KOPT-K1 (cell line): ENCODE data around the gene STARD8.

Experiments used
- H3K27ac ChIP-seq: fragments of 200-600 bp; sonication (generic); 2 replicates; pipeline ENCODE4 v1.5.1; 2016; ENCODE audit warnings: antibody characterized with exemption, mild to moderate bottlenecking, low read depth, low read length; ENCODE audit not compliant: poor library complexity, severe bottlenecking
- H3K36me3 ChIP-seq: fragments of 200-600 bp; sonication (generic); 2 replicates; pipeline ENCODE4 v1.5.1; 2017; ENCODE audit warnings: antibody characterized with exemption, mild to moderate bottlenecking, low read length, moderate library complexity; ENCODE audit not compliant: insufficient read depth
- H3K9me3 ChIP-seq: fragments of 200-600 bp; sonication (generic); 2 replicates; pipeline ENCODE4 v1.5.1; 2017; ENCODE audit warnings: antibody characterized with exemption, low read length, mild to moderate bottlenecking; ENCODE audit not compliant: insufficient read depth, poor library complexity, severe bottlenecking

Gene STARD8

GRCh38 chrX:68758671-68759070, 111.2 kb downstream of the STARD8 start:
- no peaks in the 10 kb centered on the region for H3K9me3 ChIP-seq
- no peak overlapping the region for H3K27ac ChIP-seq
- H3K36me3 ChIP-seq = no peaks in the 10 kb centered on the region

- H3K9me3 ChIP-seq = no peaks in the 10 kb centered on the region
- no peak overlapping the region for H3K27ac ChIP-seq
- H3K36me3 ChIP-seq = no peaks in the 10 kb centered on the region
These were observed 113.6 kb downstream of the STARD8 start for GRCh38 chrX:68761086-68761485.

GRCh38 chrX:68762766-68763165, 115.3 kb downstream of the STARD8 start:
- Histone ChIP-seq H3K36me3 (no peaks in the 10 kb centered on the region), H3K9me3 (no peaks in the 10 kb centered on the region), H3K27ac (no peak overlapping the region)

GRCh38 chrX:68763481-68763880, 116.0 kb downstream of the STARD8 start:
- Histone ChIP-seq H3K9me3 (no peaks in the 10 kb centered on the region), H3K36me3 (no peaks in the 10 kb centered on the region), H3K27ac (no peak overlapping the region)
